HG02588 (cell line): ENCODE data around the gene DGKI.

Experiments used
- ATAC-seq: cut with Tn5 transposase; IDR thresholded peaks from one replicate; pipeline ENCODE4 v1.9.1; 2021; ENCODE audit warnings: mild to moderate bottlenecking, moderate library complexity; ENCODE audit not compliant: unreplicated experiment

Gene DGKI

DNA sequence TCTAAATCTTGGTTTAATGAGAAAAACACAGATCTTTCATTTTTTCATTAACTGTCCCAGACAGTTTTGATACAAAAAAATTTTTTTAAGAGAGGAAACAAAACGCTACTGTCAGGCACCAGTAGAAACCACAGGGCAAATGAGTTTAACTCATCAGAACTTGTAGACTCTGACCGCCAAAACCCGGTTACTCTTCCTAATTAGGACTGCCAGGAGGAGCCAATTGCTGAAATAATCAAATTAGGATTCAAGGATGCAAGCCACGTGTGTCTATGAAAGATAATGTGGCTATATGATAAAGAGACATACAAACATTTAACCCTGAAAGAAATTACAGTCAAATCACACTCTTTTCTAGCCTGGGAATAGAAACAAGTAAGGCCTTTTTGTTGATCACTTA lies 154.4 kb downstream of the DGKI start:
- no peak for ATAC-seq

DNA sequence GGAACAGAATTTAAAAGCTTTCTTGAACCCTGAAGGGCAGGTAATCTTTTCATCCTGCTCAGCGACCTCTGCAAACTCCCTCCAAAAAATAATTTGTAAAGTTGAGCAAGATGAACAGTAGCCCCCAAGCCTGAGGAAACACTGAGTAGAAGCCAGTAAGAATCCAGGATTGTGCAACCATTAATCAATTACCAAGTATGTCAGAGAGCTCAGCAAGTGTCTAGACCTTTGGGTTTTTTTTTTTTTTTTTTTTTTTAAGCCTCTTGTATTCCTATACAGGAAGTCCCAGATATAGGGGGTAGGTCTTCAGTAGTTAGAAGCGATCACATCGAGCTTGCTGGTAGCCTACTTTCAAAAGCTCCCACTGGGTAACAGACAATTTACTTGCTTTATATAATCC lies 155.2 kb downstream of the DGKI start:
- no peak for ATAC-seq

DNA sequence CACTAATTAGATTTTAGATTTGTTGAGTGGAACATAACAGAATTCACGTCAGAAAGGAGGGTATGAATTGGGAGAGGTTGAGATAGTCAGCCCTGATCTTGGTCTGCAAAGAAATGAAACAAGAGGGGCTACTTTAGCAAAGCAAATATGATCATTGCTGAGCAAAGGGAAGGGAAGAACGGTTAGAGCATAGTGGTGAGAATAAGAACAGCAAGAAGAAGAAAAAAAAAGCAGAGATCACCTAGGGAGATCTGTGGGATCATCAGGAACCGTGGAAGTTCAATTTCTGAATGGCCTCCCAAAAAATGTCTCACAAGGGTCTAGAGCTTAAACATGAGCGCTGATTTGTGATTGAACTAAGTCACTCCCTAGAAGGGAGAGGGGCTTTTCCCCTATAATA lies 156.1 kb downstream of the DGKI start:
- ATAC-seq = no peak

DNA sequence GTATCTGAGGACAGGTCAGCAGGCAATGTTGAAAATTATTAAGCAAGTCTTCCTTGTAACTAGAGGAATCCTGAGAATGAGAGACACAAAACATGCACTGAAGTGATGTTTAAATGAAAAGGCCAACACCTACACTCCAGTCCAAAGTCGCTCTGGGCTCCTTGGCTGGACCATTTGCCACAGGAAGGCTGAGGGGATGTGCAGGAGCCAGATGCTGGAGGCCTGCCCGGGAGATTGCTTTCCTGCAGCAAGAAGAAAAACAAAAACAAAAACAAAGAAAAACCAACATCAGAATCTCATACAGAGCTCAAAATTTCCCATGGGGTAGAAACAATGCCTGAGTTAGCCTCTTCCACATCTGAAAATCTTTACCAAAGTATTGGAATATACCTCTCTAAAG lies 157.0 kb downstream of the DGKI start:
- ATAC-seq = no peak

DNA sequence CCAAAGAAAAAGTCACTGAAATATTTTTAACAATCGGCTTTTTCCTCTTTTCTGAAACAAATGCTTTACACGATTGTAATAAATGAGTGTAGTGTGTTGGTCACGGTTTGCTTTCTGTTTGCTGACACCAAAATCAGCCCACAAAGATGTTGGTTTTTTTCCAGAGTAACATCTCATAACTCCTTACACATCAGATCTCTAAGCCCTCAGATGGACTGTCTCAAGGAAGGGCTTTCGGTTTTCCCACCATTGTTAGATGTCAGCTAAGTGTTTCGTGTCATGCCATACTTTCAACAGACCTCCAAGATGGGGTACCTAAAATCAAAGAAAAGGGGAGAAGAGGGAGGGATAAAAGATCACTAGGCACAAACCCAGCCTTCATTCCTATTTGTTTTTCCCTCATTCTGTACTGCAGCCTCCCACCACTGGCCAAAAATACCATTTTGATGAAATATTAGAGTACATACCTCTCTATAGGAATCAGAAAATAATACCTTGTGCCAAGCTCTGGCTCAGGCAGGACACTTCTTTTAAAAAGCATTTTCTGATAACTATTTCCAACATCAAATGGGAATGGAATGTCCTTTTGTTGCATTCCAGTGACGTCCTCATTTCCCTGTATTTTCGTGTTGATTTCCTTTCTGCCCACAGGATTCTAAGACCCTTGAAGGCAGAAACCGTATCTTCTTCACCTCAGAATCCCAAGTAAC lies 159.1 kb downstream of the DGKI start:
- no peak for ATAC-seq

DNA sequence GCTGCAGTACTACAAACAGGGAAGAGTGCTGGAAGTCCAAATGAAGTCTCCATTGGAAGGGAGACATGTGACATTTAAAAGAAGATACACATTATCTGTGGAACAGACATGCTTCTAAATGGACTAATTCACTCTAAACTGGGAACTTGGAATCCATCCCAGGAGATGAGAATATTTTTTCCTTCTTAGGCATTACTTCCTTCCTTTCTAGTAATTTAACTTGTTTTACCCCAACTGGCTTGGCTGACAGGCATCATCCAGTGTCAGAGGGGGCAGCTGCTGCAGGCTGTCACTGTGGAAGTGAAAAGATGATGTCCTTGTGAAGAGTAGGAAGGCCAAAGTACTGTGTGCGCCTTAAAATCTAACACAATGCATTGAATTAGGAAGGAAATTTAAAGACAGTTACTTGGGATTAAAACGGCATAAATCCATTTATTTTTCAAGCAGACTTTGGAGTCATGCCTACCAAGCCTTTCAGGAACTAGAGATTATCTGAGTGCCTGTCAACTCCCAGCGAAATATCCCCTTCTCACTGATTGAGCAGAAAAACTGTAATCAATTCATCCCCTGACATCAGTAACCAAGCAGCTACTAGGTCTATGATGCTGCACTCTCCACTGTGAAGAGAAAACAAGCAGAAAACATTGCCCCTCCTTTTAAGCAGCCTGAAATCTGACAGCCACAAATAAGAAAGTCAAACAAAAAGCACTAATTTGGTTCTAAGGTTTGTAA lies 161.2 kb downstream of the DGKI start:
- ATAC-seq = no peak

DNA sequence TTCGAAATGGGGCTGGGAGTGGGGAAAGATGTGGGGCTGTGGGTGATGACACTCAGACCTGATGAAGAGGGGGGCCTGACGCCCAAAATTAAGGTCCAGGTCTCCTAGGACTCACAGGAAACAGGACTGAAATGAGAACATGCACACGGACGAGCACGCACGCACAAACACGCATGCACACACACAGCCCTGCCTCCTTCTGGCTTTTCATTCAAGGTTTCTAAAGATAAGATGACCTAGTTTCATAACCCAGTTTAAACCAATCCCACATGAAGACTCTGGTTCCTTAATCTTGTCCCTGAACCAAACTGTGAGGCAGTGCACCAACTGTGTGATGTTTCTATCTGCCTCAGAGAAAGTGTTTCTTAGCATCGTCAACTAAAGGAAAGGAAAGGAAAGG lies 162.0 kb downstream of the DGKI start:
- no peak for ATAC-seq

DNA sequence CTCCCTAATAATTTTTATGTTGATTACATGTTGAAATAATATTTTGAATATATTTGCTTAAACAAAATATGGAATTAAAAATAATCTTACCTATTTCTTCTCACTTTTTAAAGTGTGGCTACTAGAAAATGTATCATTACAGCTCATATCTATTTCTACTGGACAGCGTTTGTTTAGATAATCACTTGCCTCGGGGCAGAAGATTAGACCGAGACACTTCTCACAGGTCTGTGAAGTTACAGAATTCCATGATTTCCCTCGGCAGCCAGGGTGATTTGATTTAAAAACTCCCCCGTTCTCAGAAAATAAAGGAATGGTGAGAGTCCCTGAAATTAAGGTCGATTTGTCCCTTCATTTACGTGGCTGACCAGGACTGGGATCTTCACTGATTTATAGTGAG lies 162.5 kb downstream of the DGKI start:
- ATAC-seq = no peak

DNA sequence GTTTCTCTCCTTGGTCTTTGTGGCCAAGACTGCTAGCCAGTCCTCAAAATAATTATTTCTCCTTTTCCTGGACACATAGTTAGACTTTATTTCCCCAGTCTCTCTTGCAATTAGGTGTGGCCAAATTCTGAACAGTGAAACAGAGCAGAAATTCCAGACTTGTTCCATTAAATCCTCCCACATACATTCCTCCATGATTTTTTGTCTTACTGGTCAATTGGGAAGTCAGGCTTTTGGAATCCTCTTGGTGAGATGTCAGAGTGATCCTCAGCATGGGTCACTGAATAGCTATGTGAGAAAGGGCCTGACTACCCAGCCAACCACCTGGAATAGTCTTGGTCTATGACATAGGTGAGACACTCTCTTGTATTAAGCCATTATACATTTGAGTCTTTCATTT lies 164.2 kb downstream of the DGKI start:
- ATAC-seq = no peak

DNA sequence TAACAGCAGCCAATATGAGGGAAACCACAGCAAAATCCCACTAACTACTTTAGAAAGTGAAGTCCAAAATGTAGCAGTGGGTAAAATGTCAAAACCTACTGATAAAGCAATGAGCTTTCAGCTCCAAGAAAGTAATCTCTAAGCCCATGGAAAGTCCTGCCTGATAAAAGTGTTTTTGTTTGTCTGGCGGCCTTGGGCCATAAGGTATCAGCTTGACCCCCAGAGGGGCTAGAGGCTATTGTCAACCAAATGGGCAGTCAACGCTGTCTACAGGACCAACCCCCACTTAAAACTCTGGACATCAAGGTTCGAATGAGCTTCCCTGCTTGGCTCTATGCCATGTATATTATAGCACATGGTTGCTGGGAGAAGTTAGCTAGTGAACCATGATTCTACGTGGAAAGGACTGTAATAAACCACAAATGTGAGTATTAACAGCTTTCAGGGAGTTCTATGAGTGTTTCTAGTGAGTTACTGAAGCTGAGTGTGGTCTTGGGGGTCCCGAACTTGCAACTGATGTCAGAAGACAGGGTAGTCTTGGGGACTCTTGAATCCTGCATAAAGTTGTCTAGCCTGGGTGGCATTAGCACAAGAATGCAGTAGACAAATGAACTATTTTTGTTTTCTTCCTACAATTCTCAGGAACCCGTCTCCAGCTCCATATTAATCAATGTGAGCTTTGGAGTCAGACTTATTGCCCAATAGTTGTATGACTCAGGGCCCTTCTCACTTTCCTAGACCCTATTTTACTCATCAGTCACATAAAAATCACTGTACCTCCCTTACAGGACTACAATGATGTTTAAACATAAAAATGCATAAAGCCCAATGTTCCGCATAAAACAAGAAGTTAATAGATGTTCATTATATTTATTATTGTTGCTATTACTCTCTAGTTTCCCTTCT lies 164.9 kb downstream of the DGKI start:
- no peak for ATAC-seq

DNA sequence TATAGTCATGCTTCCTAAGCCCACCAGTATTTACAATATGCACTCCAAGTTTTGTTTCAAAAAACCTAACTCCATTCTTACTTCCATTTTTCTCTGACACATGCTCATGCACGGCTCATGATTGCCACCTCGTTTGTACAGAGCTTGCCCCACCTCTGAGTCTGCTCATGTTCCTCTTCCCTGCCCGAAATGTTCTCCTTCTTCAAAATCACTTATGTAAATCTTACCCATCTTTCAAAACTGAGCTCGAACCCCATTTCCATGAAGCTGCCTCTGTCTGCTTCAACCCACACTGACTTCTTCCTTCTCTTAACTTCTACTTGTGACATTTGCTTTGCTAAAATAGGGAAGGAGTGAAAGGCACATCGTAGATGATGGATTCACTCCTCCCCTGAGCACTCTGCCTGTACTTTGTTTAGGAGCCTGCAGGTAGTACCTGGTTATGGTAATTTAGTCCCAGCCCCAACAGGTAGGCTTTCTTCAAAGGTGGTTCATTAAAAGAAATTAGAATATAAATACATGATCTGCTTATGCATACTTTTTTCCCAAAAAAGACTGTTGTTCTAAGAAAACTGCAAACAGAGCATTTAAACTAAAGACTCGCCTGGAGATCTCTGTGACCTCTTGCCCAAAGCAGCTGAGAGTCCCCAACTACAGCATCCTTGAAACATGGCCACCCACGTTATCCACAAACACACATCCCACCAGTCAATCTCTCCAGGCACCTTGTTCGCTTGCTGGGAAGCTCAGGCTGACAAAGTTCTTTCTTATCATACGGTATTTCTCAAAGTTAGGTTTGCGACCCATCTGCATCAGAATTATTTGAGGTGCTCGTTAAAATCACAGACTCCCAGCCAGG lies 172.0 kb downstream of the DGKI start:
- ATAC-seq = no peak

DNA sequence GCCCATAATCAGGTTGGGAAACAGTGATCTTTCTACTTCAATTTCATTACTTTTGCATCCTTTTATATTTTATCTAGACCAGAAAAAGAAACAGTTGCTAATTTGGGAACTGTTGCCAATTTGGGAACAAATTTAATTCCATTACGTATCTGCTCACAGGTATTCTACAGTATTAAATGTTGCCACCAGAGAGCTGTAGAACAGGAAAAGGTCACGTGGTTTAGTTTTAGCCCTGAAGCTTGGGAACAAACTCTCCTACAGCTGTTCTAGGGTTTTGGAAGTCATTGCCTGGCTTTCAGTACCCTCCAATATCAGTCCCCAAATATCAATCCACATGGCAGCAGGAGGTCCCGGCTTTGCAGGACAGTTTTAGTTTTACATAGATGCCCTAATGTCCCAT lies 172.7 kb downstream of the DGKI start:
- ATAC-seq = no peak

DNA sequence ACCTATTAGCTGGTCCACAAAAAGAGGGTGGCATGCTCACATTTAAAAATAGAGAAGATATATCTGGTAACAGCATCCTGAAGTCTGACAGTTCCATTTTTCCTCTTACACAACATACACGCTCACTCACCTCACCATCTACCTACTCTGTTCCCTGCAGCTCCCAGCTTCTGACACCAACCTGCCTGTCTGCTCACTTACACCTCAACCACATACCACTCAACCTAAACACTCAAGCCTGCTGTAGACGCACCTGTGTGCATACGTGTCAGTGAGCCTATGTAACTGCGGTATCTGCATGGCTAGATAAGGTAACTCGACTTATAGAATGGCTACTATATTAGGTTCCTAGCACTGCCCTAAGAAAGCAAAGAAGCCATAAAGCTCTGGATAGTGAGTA lies 174.9 kb downstream of the DGKI start:
- ATAC-seq = no peak

DNA sequence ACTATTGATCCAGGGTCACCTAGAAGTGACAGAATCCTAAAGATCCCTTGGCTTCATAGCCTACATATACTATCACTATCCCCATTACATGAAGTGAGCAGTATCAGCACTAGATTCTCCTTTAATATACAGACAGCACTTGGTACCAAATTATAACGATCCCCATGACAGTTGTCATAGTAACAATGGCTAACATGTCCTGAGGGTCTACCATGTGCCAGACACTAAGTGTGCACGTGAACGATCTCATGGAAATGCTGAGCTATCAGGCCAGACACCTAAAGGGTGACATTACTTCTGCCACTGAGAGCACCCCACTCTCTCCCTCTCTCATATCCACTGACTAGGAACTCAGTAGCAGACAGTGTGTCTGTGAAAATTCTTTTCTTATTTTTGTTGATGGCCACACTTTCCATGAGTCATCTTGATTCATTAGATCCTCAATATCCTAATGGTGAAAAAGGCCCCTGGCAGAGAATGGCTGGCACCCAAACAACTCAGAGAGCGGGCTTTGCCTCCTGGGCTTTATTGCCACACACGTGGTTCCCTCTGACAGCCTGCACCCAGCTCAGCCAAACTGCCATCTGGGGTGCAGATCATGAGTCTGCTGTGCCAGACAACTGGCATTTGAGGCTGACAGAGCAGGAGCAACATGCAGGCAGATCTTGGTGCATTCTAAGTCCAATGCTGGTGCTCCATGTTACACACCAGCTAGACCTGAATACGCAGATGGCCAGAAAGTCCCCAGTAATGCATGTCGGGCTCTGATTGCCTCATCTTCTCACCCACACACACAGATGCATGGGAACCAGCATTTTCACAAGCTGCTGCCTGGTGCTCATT lies 176.3 kb downstream of the DGKI start:
- ATAC-seq = no peak

DNA sequence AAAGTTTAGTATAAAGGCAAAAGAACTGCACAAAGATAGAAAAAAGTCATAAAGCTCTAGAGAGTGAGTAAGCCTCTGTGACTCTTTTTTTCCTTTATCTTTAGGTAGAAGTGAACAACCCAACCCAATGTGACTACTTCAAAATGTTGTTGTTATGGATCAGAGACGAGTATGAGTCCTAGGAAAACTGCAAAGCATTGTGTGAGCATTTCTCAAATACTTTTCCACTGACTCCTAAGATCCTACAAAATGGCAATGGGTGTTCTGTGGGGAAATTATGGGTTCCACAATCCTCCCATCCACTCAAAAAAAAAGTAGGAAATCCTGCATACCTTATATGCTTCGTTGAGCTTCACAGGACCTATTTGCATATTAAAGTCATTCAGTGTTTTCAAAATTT lies 177.1 kb downstream of the DGKI start:
- ATAC-seq = no peak

DNA sequence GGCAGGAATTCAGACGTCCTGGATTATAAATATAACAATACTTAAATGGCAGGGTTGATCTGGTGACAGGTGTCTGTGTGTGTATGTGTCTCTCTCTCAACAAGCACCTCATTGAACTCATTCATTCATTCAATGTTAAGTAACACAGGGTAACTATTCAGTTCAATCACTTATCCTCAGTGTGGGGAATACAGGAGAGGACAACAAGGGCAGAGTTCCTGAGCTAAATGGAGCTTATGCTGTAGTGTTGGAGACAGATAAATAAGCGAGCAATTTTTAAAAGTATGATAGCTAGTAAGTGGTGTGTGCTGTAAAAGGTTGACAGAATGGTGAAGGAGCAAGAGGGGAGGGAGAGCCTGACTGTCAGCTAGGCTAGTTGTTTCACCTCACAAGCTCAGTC lies 178.4 kb downstream of the DGKI start:
- no peak for ATAC-seq

DNA sequence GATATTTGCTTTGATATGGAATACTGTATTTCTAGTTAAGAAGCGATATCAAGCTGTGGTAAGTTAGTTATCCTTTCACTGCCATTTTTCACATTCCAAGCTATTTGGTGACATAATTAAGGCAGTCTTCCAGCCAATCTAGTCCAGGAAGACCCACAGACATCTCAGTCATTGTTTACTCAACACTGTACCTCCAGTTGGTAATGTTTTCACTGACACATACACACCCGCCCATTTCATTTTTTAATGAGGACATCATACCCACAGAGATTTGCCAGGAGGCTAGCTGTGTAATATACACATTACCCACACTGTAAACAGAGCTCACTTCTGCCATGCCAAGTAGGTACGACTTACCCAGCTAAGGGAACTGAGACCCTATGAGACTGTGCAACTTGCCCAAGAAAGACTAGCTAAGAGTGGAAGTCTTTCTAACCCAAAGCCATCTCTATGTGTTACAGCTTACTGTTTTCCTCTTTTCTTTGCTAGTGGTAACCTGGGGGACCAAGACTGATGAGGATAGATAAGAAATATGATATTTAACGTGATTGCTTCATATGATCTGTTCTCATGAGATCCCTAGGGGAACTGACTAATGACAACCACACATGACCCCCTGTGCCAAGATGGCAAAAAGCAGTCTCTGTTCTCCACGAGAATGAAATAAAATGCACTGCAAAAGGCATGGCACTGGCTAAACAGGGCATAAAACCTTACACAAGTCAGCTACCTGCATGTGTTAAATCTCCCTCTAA lies 179.0 kb downstream of the DGKI start:
- ATAC-seq = no peak

DNA sequence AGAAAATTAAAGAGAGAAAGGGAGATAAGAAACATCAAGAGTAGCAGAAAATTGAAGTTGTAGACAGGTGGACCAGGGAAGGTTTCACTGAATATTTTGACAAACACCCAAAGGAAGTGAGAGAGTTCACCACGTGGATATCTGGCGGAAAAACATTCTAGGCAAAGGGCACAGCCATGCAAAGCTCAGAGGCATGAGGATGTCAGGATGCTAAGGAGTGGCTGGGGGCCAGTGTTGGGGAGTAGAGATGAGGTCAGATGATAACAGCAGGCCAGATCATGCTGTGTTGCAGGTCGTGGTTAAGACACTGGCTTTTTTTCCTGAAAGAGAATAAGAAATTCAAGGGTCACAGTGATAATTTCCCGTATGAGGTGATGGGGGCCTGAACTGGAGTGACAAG lies 181.9 kb downstream of the DGKI start:
- ATAC-seq = no peak

DNA sequence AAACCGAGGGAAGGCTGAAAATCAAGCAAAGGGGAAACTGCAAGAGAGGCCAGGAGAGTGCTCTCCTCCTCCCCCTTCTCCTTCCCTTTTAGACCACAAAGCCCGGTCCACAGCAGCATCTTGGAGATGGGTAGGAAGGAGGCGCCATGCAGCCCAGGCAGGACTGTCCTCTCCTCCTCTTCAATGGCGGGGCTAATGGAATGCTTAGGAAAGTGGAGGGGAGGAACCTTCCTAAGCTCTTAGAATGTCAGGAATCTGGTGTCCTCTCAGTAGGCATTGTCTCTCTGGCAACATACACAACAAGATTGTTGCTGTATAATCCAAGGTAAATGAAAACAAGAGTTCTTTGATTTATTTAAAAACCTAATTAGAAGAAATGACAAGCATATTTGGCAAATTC lies 185.1 kb downstream of the DGKI start:
- no peak for ATAC-seq
